ENCODE measurements around the gene CIBAR2.

The CIBAR2 gene

DNA sequence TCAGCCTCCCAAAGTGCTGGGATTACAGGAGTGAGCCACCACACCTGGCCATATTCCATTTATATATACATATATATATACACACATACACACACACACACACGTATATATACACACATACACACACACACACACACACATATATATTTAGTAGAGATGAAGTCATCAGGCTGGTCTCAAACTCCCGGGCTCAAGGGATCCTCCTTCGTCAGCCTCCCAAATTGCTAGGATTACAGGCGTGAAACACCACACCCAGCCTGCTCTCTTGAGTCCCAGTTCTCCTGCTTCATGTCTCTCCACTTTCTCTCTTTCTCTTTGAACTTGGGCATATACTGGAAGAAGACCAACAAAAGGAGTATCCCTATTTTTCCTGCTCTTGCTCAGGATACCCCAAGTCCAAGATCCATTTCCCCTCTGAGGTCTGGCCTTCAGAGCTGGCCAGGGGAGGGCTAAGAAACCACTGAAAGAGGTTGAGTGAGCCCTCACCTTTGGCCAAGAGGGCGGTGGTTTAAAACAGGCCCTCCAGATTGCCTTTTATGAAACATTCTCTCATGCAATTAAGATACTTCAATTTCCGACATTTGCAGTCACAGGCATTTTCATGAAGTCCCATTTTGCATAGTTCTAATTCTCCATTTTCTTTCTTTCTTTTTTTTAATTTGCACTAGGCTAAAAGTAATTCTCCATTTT, 37.9 kb downstream of the CIBAR2 start:
- DNase-seq (ENCODE audit: low spot score): no peak
- no peak overlapping the region for H3K27ac ChIP-seq
- CTCF ChIA-PET: no interaction called here
- POLR2A ChIA-PET (ENCODE audit: low non-redundant PET): no interaction called here
- TF ChIP-seq, protein P1, sequence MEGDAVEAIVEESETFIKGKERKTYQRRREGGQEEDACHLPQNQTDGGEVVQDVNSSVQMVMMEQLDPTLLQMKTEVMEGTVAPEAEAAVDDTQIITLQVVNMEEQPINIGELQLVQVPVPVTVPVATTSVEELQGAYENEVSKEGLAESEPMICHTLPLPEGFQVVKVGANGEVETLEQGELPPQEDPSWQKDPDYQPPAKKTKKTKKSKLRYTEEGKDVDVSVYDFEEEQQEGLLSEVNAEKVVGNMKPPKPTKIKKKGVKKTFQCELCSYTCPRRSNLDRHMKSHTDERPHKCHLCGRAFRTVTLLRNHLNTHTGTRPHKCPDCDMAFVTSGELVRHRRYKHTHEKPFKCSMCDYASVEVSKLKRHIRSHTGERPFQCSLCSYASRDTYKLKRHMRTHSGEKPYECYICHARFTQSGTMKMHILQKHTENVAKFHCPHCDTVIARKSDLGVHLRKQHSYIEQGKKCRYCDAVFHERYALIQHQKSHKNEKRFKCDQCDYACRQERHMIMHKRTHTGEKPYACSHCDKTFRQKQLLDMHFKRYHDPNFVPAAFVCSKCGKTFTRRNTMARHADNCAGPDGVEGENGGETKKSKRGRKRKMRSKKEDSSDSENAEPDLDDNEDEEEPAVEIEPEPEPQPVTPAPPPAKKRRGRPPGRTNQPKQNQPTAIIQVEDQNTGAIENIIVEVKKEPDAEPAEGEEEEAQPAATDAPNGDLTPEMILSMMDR (conservative IDR thresholded peaks at IDR 0.05; ENCODE audit: low read depth): no peak

DNA sequence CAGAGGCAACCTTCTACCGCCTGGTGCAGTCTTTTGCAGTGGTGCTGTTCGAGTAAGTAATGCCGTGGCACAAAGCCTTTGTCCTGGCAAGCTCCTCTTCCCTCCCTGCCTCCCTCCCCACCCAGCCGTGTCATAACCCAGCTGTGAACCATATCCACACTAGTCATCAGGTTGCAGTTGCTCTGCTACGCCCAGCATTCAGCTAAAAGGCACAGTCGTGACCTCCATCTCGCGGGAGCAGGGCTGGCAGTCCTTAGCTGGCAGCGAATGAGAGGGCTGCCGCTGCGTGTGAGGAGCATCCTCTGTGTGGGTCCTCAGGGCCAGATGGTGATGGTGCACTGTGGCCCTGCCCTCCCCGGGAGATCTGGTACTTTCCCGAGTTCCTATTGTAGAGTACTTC, 39.3 kb downstream of the CIBAR2 start:
- ChIA-PET CTCF (interaction anchor here (1.1 kb wide), 1 partner anchor 42 kb away, joined by 3 read pairs; no protein-coding TSS in a partner anchor), POLR2A (ENCODE audit: low non-redundant PET) (no interaction called here)
- DNase-seq (ENCODE audit: low spot score): no peak
- TF ChIP-seq, protein P1 (conservative IDR thresholded peaks at IDR 0.05; ENCODE audit: low read depth): no peak
- peak overlapping the region; percentile 19; the same call in 1 of the 2 replicates for H3K27ac ChIP-seq

DNA sequence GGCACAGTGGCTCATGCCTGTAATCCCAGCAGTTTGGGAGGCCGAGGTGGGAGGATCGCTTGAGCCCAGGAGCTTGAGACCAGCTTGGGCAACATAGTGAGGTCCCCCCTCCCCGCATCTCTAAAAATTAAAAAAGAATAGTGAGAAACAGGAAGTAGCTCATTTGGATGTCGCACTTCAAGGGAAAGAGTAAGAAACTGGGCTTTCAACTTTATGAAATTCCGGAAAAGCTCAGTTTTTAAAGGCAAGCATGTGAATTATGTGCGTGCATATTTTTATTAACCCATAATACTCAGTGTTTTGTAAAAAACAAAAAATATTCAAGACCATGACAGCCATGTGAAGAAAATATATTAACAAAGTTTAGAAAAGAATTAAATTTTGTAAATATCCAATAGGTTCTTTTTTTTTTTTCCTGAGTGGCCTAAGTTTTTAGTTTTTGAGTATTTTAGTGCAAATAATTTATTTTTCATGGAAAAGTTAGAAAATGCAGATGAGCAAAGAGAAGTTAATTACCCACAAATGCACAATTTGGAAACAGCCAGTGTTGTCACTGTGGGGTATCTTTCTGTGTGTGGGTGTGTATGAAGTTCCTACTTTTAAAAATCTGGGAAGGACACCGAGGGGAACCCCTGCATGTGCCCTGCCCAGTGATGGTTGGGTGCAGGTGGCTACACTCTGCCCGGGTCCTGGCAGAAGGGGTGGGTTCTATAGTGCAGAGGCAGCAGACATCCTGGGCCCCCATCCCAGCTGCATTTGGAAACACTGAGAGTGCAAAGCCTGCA, 40.0 kb downstream of the CIBAR2 start:
- ChIA-PET CTCF (no interaction called here), POLR2A (ENCODE audit: low non-redundant PET) (no interaction called here)
- H3K27ac ChIP-seq: peak overlapping the region; percentile 19; the same call in 1 of the 2 replicates
- DNase-seq (ENCODE audit: low spot score): no peak
- TF ChIP-seq, protein P1 (conservative IDR thresholded peaks at IDR 0.05; ENCODE audit: low read depth): no peak

DNA sequence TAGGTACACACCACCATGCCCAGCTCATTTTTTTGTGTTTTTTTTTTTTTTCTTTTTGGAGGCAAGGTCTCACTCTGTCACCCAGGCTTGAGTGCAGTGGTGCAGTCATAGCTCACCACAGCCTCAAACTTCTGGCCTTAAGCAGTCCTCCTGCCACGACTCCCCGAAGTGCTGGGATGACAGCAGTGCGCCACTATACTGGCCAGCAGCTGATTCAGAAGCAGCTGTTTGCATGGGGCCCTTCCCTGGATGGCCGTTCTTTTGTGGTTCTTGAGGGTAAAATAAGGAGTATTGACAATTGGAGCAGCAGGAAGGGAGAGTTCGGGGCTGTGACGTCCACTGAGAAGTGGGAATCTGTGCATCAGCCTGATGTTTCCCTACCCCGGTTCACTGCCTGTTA, 43.1 kb downstream of the CIBAR2 start:
- no peak for DNase-seq (ENCODE audit: low spot score)
- no peak overlapping the region for H3K27ac ChIP-seq
- ChIA-PET CTCF (interaction anchor here (0.6 kb wide), 1 partner anchor 110 kb away, joined by 3 read pairs; no protein-coding TSS in a partner anchor), POLR2A (ENCODE audit: low non-redundant PET) (no interaction called here)
- TF ChIP-seq, protein P1 (conservative IDR thresholded peaks at IDR 0.05; ENCODE audit: low read depth): no peak

DNA sequence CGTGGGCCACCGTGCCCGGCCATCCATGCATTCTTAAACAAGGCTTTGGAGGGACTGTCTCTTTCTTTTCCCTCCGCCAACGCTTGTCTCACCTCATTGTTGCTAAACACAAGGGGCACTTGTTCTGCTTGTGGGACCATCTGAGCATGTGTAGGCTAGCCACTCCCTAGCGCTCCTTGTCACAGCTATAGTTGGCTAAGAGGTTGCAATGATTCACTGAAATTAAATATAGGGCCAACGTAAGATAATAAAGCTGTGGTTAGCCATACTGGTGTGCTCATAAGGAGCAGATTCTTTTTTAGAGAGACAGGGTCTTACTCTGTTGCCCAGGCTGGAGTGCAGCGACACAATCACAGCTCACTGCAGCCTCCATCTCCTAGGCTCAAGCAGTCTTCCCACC, 43.5 kb downstream of the CIBAR2 start:
- DNase-seq (ENCODE audit: low spot score): no peak
- TF ChIP-seq, protein P1 (conservative IDR thresholded peaks at IDR 0.05; ENCODE audit: low read depth): no peak
- ChIA-PET CTCF (interaction anchor here (0.6 kb wide), 1 partner anchor 110 kb away, joined by 3 read pairs; no protein-coding TSS in a partner anchor), POLR2A (ENCODE audit: low non-redundant PET) (no interaction called here)
- no peak overlapping the region for H3K27ac ChIP-seq

DNA sequence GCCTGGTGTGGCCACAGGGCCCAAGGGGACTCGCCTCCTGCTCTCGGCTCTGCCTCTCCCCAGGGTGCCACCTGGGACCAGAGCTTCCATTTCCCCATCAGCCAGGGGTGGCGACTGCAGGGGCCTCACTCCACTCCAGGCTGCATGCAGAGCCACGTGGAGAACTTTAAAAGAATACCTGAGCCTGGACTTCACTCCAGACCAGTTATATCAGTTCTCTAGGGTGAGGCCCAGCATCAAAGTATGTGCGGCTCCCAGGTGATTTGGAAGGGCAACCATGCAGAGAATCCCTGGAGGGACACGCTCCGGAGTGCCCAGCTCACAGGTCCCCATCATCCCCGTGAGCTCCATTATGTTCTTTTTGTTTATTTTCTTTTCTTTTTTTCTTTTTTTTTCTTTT, 44.8 kb downstream of the CIBAR2 start:
- no peak for DNase-seq (ENCODE audit: low spot score)
- ChIA-PET CTCF (interaction anchor here (0.6 to 0.7 kb wide), 3 partner anchors 19 to 911 kb away, joined by 3 read pairs; no protein-coding TSS in a partner anchor), POLR2A (ENCODE audit: low non-redundant PET) (no interaction called here)
- H3K27ac ChIP-seq: no peak overlapping the region
- TF ChIP-seq, protein P1 (conservative IDR thresholded peaks at IDR 0.05; ENCODE audit: low read depth): no peak

All from RWPE1 (cell line).